Cortex of kidney (tissue), 1 donor: Measurements from ENCODE around the gene ZBTB4.

Source experiments
- DNase-seq: peaks from one replicate; lab custom pipeline; 2025; lab: John Stamatoyannopoulos, UW

The ZBTB4 gene

DNA sequence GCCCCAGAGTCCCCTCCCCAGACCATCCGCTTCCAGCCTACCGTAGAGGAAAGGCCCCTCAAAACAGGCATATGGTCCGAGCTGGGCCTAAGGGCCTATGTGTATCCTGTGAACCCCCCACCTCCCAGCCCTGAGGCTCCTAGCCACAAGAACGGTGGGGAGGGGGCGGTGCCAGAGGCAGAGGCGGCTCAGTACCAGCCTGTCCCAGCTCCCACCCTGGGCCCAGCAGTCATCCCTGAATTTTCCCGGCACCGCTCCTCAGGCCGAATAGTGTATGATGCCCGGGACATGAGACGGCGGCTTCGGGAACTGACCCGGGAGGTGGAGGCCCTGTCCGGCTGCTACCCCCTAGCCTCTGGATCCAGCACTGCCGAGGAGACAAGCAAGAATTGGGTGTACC is 58.2 kb downstream of the ZBTB4 start:
- DNase-seq, result no peak

DNA sequence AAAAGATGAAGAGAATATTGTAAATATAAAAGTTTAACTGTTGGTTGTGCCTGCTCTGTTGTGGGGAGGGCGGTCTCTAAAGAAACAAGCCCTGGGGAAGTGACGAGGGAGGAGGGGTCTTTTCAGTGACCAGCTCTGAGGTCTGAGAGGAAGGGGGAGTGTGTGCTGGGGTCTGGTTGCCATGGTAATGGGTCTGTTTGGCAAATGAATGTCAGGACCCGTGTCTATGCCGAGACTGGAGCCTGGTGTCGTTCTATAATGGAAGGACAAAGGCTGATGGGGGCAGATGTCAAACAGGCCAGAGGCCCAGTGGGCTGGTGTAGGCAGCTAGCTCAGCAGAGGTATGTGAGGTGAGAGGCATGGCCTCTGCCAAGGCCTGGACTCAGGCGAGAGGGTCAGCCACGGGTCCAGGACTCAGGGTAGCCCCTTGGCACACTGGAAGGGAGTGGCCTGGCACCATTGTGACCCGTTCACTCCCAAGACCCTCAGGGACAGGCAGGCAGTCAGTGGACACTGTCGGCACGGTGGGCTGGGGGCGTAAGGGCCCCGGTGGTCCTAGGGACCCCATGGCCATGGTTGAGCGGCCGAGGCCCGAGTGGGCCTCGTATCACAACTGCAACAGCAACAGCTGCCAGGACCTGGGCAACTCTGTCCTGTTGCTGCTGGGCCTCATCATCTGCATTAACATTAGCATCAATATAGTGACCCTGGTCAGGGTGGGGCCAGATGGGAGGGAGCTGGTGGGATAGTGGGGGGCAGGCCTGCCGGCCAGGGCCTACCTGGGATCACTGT is 59.4 kb downstream of the ZBTB4 start, which contains the start of gene SPEM1:
TSS of gene SPEM1 (plus strand) at position 506 of the 792 bp plus-strand sequence. CDS start at position 567, 61 bp downstream.
- no peak for DNase-seq

DNA sequence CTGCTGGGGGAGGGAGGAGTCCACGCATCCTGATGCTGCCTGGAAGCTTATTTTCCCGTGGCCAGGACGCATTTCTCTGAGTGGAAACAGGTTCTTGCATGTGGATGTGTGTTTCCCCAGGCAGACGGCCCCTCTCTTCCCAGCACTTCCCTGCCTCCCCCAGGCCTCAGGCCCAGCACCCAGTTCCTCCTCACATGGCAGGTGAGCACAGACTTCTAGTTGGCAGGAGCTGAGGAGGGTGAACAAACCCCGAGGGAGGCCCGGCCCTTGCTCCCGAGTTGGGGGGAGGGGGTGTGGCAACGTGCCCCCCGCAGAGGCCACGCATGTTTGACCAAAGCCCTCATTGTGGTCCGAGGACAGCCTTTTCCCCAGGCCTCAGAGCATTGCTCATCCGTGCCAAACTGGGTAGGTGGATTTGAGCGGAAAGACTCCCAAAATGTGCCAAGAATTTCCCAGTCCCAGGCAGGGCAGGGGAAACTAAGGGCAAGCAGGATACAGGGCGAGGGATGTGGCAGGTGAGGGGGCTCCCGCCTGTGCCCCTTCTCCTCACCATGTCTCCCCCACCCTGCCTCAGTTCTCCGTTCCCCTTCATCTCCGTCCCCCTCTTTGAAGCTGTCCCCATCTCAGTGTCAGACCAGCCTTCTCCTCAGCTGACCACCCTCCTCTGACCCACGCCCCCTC is 60.8 kb downstream of the ZBTB4 start:
- no peak for DNase-seq

DNA sequence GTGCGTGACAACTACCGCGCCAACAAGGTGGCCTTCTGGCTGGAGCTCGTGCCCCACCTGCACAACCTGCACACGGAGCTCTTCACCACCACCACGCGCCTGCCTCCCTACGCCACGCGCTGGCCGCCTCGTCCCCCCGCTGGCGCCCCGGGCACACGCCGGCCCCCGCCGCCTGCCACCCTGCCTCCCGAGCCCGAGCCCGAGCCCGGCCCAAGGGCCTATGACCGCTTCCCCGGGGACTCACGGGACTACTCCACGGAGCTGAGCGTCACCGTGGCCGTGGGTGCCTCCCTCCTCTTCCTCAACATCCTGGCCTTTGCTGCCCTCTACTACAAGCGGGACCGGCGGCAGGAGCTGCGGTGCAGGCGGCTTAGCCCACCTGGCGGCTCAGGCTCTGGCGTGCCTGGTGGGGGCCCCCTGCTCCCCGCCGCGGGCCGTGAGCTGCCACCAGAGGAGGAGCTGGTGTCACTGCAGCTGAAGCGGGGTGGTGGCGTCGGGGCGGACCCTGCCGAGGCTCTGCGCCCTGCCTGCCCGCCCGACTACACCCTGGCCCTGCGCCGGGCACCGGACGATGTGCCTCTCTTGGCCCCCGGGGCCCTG is 62.3 kb downstream of the ZBTB4 start:
- no peak for DNase-seq

DNA sequence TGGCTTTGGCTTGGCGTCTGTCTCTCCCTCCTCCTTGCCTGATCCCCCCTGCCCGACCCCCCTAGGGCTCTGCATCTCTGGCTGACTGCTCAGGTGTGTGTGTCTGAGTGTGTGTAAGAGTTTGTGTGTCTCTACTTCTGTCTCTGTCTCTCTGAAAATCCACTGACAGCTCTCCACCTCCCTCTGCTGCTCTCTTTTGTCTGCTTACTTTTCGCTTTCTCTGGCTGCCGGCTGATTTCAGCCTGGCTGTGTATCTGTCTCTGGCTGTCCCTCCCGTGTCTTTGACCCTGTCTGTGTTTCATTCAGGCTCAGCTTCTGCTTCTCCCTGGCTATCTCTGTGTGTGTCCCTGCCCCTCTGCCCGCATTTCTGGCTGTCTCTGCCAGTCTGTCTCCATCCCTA is 63.1 kb downstream of the ZBTB4 start:
- DNase-seq, result no peak

DNA sequence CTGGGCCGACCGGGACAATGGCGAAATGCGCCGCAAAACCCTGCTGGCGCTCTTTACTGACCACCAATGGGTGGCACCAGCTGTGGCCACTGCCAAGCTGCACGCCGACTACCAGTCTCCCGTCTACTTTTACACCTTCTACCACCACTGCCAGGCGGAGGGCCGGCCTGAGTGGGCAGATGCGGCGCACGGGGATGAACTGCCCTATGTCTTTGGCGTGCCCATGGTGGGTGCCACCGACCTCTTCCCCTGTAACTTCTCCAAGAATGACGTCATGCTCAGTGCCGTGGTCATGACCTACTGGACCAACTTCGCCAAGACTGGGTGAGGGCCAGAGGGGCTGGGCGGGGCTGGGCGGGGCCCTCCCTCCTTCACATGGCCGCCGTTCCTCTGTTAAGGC is 63.6 kb downstream of the ZBTB4 start:
- no peak for DNase-seq

DNA sequence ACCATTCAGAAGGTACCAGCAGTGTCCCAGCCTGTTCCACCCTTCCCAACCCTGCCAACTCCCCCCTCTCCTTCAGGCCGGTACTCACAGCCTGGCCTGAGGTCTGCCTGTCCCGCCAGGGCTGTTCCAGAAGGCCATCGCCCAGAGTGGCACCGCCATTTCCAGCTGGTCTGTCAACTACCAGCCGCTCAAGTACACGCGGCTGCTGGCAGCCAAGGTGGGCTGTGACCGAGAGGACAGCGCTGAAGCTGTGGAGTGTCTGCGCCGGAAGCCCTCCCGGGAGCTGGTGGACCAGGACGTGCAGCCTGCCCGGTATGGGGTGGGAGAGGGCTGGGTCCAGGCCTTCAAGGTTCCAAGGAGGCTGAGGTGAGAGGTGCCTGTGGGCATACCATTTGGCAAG is 64.6 kb downstream of the ZBTB4 start:
- no peak for DNase-seq

DNA sequence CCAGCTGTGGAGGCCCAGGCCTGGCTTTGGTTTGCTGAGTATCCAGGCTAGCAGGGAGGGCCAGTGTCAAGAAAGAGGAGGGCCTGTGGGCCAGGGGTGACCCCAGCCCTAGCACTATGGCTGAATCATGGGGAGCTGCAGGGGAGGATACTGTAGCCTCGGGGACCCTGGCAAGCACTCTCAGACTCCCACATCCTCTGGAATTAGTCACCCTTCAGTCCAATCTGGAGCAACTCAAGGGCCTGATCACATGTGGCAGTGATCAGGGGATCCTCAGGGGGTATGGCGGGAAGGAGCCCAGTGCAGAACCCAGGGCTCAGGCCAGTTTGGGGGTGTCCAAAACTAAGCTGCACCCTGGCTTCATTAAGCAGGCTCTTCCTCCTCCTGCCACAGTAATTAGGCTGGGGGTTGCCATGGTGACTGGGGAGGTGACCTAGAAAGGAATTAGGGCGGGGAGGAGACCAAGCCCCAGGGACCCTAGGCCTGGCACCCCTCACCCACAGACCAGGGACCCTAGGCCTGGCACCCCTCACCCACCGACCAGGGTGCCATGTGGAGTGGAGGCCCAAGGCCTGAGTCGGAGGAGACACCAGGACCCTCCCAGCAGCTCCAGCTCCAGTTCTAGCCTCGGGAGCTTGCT is 66.0 kb downstream of the ZBTB4 start:
- DNase-seq, result no peak

DNA sequence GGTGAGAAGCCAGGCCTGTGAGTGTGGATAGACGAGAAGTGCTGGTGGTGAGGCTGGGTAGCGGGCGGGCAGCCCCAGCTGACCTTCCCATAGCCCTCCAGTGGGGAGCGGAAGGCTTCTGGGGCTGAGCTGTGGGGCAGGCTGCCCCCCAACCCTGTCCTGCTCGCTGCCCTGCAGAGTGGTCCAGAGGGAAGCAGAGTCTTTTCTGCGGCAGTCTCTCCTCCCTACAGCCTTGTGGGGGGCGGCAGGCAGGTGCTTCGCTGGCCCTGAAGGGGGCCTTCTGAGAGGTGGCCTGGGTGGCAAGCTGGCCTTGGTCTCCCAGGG is 68.0 kb downstream of the ZBTB4 start:
- DNase-seq, result no peak

DNA sequence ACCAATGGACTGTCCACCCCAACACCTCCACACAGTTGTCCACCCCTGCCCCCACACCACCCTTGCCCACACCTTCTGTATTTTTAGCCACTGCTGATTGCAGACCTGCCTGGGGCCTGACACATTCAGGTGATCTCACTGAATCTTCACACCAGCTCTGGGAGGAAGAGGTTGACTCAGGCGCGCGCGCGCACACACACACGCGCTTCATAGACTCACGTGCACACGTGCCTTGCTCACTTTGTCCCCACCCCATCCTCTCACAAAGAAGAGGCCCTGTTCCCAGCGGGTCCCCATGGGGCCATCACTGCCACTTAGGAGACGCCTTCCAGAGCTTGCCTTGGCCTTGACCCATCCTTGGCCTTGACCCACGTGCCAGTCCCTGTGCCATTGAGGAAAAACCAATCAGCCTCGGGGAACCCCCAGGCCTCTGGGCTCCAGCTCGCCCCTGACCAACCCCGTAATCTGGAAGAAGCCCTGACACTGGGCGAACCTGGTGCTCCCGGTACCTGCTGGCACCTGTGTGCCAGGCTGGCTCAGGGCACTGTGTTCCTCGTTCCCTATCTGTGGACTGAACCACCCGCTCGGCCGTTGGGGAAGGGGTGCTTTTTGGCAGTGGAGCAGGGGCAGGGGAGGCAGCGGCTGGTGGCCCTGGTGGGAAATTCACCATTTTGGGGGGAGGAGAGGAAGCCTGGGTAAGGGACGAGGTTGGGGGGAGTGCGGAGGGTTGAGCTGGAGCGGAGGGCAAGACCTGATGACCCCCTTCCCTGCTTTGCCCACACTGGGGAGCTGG is 68.6 kb downstream of the ZBTB4 start:
- no peak for DNase-seq

DNA sequence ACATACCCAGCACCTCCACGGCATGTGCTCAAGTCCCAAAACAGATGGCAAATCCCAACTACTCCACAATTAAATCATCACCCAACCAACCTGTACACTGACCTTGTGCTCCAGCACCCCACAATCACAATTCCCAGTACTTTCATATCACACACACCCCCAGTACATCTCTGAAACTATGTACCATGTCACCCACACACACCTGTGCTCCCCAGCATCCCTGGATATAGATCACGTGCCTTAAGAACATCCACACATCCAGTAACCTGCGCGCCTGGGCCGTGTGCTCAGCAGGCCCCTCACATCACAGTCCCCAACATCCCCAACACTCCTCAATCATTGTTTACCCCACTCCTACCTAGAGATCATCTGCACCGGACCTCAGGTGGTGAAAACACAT is 69.7 kb downstream of the ZBTB4 start:
- no peak for DNase-seq
